Stimulated activated CD8-positive, alpha-beta memory T cell treated with anti-CD3 and anti-CD28 coated beads, Interleukin-4, amount 100 ng/mL, for 24 hours (primary cell): ENCODE data around the gene SPCS2.

ENCODE experiments used
- DNase-seq: peaks from one replicate; pipeline ENCODE4 v3.0.0-alpha.2; 2020; ENCODE audit warnings: low read depth

The SPCS2 gene

DNA sequence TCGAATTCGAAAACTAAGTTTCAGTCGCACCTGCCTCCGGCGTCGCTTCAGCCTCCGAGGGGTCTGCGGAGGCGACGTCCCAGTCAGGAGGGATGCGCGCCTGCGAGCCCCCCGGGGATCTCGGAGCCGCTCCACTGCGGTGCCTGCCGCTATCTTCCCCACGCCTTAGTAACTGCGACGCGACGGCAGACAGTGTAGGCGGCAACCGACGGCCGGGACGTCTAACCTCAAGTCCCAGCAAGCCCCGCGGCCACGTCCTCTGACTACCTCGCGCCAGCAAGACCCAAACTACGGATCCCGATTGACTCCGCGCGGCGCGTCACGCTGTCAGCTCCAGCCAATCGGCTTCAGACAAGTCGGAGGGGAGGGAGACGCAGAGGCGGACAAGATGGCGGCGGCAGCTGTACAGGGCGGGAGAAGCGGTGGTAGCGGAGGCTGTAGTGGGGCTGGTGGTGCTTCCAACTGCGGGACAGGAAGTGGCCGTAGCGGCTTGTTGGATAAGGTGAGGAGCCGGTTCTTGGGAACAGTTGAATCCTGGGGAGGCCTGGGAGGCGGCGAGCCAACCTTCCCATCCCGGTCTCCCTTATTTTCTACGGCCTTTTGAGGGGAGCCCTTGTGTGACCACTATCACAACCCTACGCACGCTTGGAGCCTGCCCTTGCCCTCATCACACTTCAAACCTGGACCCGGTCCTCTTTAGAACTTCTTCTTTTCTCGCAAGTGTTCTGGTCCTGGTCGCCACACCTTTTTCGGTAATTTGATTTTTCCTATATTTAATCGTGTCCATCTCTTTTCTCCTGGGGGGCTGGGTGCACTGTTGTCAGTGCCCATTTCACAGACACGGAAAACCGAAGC is at the start of gene SPCS2, which contains the start of gene XRRA1:
Gene SPCS2, plus strand, starts transcription at position 369 of the 855 bp plus-strand sequence. Its CDS starts 20 bp downstream, at position 389.
Gene XRRA1, minus strand, starts transcription at position 194 of the 855 bp plus-strand sequence. CDS start 8,213 bp downstream, outside the sequence.
- peak; percentile 97 for DNase-seq

DNA sequence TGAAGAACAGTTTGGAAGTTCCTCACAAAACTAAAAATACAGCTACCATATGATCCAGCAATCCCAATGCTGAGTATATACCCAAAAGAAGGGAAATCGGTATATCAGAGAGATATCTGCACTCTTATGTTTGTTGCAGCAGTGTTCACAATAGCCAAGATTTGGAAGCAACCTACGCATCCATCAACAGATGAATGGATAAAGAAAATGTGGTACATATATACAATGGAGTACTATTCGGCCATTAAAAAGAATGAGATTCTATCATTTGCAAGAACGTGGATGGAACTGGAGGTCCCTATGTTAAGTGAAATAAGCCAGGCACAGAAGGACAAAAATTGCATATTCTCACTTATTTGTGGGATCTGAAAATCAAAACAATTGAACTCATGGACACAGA is 46.7 kb upstream of the SPCS2 start:
- no peak for DNase-seq

DNA sequence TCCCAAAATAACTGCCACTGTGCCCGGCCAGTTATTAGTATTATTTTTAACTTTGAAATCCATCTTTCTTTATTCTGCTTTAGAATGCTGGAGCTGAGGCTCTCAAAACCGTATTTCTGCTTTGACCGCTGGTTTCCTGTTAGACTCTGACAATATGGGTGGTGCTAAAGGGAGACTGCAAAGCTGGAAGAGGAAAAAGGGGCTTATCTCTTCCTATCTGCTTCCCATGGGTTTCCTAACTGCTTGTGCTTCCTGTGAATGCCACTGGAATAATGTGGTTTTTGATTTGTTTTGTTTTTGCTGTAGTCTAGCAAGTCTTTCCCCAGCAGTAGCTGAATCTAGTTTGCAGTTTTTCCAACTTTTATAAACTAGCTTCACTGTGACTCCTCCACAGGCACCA is 43.7 kb upstream of the SPCS2 start:
- no peak for DNase-seq

DNA sequence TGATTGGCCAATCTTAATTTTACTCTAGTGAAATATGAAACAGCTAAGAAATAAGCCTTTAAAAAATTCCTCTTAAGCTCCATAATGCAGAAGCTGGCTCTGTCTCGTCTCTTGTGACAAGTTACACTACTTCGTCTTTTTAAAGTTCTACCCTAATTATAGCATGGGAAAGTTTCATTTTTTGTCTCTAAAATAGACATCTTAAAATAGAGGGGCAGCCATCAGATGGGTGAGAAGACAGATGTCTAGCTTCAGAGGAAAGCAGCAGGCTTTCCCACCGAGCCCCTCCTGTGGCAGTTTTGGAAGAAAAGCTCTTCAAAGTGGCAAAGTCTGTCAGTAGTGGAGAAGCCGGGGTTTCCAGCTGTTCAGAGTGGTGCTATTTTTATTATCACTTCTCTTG is 39.7 kb upstream of the SPCS2 start:
- no peak for DNase-seq

DNA sequence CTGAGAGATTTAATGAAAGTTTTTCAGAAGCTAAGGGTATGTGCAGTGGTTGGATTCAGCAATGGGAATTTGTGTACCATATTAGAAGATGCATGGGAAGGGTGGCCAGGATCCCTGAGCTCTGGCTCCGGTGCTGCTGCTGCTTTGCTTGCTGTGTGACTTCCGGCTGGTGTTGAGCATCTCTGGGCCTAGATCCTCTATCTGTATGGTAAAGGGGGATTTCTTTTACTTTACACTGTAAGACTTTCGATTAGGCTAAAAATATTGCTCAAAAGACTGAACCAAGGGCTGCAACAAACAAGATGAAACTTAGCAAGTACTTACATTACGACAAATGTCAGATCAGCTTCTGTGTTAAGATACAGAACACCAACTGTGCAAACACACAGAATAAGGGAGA is 39.3 kb upstream of the SPCS2 start:
- no peak for DNase-seq

DNA sequence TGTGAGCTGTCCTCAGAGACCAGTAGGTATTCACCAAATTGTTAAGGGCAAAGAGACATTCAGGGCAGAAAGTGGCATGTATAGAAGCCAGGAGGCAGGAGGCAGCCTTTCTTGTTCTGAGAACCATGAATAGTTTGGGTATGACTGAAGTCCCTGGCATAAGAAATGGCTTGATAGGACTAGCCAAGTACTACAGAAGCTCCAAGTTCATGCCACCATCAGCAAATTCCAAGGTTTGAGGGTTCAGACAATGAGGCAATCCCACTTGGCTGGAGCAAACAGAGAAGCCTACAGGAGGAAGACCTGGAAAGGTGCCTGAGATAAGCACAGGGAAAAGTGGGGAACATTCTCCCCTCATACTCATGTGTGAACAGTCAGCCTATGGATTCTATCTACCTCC is 25.9 kb upstream of the SPCS2 start:
- no peak for DNase-seq

DNA sequence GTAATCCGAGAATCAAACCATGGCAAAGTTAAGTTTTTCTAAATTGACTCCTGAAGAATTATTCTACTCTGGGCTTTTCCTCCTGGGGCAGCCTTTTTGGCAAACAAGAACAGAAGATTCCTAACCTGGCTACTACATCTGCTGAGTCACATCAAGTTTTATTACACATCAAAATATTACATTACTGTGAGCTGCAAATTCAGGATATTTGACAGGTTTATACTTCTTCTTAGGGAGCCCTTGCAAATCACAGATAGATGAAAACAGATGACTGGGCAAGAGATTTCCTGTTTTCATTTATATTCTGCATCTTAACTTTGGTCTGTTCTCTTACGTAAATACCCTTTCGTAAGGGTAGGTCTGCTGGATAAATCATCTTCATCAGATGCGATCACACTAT is 23.8 kb upstream of the SPCS2 start:
- no peak for DNase-seq

DNA sequence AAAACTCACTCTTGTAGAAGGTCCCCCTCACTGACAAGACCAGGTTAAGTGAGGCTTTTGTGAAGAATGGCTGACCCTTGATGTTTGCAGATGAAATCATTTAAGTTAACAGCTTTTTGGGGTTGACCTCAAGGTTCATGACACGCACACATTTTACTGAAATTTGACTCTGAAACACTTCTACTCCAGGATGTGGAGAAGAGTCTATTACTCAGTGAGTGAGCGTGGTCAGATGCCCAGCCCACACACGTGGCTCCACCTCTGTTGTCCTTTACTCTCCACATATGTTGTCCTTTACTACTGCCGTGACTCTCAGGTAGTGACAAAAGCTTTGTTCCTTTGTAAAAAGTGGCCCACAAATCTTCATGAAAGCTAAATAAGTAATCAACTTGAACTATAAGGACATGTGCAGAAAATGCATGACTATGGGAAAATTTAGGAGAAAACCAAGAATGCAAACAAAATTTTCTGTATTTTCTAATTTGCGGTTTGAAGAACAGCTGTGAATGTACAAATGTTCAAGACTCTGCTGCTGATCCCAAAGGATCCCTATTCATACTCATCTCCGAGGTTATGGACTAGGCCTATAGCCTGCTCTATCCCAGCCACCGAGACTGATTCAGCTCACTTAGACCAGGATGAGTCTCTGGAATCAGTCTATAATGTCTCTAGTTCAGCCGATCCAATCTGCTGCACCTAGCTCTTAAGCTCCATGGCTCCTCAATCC is 22.6 kb upstream of the SPCS2 start:
- no peak for DNase-seq

DNA sequence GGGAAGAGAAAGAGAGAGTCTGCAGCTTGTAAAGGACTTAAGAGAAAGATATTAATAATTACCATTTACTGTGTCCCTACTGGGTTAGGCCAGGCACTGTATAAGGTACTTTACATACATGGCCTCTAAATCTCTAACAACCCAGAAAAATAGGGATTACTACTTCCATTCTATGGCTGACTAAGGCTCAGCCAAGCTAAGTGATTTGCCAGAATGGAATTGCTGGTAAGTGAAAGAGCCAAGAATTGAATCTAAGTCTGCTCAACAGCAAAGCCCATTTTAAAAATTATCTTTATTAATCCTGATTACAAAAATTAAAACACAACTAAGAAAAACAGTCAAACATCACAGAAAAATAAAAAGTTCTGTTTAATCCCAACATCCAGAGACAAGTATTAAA is 21.6 kb upstream of the SPCS2 start:
- DNase-seq, result no peak

DNA sequence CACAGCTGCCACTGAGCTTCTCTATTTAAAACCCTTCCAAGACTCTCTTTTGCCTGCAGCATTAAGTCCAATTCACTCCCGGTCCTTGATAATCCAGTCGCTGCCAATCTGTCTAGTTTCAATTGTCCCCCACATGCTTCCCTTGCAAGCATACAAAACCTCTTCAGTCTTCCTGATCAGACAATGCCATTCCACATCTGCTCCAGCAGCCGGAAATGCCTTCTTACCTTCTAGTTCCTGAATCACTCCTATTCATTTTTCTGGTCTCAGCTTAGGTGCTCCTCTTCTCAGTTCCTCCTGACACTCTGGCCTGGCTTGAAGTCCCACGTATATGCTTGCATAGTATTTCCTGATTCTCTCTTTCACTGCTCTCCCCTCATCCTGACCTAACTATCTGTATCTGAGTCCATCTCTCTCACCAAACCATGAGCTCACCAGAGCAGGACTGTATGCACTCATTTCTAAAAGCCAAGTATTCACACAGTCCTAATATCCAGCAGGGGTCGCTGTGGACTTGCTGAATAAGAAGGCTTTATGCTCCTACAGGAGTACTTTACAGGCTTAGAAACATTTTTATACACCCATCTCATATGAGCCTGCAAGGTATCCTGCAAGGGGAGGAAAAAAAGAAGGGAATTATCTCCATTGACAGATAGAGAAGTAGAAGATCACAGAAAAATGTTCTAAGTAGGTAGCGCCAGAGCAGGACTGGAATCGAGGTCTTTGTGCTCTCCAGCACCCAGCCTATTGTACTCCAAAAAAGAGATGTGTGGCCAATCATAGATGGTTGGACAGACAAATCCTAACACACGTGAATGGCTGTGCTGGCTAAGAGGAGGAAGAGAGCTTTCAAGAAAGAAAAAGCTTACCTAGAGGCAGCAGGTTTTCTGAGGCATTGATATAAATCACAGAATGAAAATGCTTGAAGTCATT is 19.4 kb upstream of the SPCS2 start:
- DNase-seq, result peak; percentile 22

DNA sequence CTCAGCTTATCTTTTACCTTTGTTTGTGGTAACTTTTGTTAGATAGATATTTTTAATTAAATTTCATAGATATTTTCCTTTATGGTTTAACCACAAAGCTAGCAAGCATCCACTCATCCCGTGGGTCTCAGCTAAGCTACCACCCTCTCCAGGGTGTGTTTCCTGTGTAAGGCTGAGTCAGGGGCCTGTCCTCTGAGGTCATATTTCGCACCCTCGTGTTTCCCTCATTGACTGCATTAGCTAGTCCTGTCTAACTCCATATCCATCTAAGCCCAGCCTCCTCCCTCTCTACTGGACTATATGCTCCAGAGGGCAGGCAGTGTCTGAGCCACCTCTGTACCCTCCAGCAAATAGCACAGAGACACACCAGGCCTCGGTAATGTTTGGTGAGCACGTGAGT is 16.9 kb upstream of the SPCS2 start:
- no peak for DNase-seq

DNA sequence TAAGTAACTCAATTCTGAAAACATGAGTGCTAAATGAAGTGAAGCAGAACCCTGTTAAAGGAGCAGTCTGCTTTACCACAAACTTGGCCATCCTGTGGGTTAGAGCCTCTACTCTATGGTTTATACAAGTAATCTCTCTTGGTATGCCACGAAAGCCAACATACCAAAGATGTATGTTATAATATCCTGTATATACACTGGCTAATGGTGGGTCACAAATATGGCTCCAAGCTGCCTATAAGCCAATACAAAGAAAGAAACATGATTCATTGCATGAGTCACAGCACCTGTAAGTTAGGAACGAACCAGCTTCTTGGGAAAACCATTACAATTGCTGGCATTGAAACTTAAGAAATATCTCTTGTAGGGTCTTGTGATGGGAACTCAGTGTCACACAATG is 16.3 kb upstream of the SPCS2 start:
- DNase-seq, result no peak

DNA sequence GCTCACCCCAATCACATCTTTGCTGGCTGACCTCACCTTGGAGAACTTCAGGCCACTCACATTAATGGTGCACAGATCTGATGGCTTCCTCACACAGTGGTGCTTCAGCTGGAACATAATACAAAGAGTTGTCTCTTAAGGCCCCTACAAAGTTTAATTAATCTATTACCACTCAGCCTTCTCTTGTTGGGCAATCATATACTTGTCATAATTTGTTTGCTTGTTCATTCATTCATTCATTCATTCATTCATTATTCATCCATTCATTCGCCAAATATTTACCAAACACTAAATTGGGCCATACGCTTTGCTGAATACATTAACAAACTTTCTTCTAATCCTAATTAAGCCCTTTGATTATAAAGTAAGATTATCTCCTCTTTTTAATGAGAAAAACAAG is 15.3 kb upstream of the SPCS2 start:
- no peak for DNase-seq

DNA sequence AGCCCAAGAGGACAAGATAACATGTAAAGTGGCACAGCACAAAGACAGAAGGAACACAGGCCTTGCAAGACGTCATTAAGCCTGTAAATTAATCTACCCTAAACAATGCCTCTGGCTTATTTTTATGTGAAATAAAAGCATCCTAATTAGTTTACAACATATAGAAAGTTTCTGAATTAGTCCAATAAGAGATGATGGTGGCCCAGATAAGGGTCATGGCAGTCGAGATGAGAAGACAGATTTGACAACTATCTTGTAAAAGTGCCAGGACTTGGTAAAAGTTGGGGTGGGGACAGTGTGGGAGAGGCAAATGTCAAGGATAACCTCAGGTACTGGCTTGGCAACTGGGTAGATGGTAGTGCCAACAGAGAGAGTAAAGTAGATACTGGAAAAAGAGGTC is 13.8 kb upstream of the SPCS2 start:
- no peak for DNase-seq

DNA sequence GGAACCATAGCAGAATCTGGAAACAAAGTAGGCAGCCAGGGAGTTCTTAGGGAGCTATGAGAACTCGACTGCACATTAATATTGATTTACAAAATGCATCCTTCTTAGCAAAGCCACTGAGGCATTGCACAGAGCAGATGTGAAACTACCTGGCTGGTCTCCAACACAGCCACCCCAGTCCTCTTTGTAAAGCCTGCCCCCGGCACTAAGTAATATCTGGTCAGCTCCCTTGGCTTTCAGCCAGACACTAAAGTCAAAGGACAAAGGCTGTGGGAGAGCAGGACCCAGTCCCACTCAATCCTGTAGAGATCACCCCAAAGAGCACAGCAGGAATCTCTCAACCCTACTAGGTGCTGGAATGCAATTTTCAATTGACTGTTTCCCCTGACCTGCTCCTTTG is 13.0 kb upstream of the SPCS2 start:
- no peak for DNase-seq

DNA sequence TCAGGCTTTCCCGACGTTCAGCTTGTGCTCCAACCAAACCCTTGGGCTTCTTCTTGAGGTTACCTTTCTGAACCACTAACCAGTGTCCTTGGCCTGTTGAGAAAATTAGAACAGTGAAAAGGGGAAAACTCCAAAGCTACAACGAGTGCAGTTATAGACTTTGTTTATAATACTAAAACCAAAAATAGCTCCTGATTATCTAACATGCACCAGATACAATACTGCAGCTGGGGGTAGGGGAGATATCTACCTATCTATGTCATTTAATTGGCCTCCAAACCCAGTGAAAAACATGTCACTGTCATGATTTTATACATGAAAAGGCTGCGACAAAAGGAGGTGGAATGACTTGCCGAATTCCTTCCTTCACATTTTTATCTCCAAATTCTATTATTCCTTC is 12.1 kb upstream of the SPCS2 start:
- DNase-seq, result no peak

DNA sequence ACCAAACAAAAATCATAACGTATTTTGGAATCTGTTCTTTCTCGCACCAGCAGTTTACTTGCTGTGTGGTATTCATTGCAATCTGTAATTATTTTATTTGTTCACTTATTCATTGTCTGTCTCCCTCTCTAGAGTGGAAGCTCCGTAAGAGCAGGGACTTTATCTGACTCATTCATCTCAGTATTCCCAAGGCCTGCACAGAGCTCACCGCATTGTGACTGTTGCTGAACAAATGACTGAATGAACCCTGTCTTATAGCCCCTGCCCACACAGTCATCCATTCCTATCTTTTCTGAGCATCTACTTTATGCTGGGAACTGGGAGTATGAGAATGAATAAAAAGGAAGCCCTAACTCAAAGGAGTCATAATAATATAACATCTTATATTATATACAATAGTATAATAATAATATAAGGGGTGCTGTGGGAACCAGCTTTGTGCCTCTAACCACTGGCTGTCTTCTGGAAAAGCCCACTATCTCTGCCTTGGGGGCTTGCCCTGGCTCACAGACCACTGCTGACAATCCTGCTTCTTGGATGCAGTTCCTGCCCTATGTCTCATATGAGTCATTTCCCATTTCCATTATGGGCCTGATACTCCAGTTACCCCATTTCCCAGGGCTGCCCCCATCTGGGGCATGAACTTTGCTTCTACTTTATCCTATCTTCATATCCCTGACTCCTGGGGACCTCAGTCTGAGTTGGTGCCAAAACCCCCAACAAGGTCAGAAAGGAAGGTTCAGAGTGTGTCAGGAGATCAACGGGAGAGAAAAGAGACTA is 11.2 kb upstream of the SPCS2 start:
- DNase-seq, result no peak

DNA sequence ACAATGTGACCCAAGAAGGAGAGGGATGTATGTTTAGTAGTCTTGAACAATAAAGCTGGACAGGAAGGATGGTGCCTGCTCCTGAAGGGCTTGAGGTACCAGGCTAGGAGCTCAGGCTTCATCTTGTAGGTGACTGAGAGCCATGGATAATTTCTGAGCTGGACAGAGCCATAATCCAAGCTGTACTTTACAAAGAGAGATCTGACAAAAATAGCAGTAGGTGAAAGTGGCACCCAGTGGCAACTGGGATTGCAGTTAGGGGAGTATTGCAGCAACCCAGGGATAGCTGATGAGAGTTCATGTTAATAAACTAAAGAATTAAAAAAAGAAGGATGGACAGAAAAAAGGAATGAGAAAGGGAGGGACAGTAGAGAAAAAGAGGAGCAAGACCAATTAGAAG is 7.6 kb upstream of the SPCS2 start:
- DNase-seq, result no peak

DNA sequence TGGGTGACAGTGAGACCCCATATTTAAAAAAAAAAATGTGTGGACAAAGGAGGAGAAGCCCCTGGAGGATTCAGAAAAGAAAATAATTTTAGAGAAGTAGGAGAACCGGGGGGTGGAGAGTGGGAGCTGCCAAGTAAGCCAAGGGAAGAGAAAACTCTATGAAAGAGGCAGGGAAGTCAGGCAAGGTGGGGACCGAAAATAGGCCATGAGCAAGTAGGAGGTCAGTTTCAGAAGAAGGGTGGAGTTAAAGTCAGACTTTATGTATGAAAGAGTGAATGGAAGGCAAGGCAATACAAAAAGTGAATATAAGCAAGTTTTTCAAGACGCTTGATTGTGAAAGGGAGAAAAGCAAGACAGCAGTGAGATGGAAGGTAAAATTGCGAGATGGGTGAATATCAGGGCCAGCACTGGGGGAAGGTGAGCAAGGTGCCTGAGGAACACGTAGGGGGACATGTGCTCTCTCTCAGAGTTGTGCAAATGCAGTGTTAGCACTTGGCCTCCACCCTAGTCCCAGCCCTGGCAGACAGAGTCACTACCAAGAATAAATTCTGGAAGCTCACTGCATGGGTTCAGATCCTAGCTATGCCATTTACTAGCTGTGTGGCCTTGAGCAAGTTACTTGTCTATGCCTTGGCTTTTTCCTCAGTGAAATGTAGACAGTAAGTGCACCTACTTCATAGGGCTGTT is 6.8 kb upstream of the SPCS2 start:
- no peak for DNase-seq

DNA sequence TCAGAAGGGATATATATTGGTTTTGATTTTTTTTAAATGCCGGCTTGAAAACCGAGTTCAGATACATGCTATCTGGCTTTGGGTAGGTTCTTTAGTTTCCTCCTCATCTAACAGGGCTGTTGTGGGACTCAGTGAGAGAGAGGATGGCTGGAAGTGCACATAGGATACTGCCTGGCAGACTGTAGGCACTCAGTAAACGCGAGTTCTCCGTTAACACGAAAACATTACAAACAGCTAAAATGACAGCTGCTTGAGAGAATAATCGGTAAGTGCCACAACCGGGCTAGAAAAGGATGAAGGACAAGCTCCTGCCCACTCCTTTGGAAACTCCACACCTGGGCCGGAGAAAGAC is 544 bp upstream of the SPCS2 start:
- no peak for DNase-seq

DNA sequence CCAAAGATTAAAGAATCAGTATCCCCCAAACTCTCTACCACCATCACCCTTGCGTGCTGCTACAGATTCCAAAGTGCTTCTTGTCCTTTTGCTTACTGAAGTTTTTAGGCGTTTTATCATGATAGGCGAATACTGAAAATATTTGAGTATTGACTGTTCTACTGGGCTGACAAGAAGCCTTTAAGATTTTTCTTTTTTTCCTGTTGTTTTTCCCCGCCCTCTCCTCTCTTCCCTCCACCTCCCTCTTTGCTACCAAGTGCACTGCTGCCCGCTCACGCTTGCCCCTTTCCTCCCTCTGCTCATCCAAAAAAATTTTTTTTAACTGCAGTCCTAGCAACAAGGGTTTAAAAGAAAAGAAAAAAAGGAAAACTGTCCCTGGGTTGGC is 679 bp downstream of the SPCS2 start:
- DNase-seq, result no peak
